GM23338 (cell line): ENCODE measurements around the gene MACIR. TPM values are rescaled to one million over a fixed set of nuclear protein-coding genes. Genes with fewer than 3 reads are reported as not detected.

Experiments used
- ATAC-seq: fragments of 200-7000 bp; cut with Tn5 transposase; 3 replicates; pipeline ENCODE4 v1.9.1; 2020
- DNase-seq: peaks from one replicate; pipeline ENCODE4 v3.0.0-alpha.2; 2015; ENCODE audit warnings: low spot score
- H2AFZ ChIP-seq: fragments of 200-600 bp; sonication (generic); 2 replicates; pipeline ENCODE4 v1.8.0; 2016; ENCODE audit warnings: antibody characterized with exemption, mild to moderate bottlenecking, moderate library complexity
- H3F3A ChIP-seq: fragments of 200-600 bp; sonication (generic); replicated peaks from 2 replicates; pipeline ENCODE4 v1.8.0; 2017; ENCODE audit warnings: antibody characterized with exemption, mixed run types, low read depth
- H3K27ac ChIP-seq: fragments of 200-600 bp; sonication (generic); 2 replicates; pipeline ENCODE4 v1.6.1; 2016; ENCODE audit warnings: low read depth
- H3K27me3 ChIP-seq: fragments of 200-600 bp; sonication (generic); 2 replicates; pipeline ENCODE4 v1.8.0; 2016; ENCODE audit warnings: mild to moderate bottlenecking, mixed run types, moderate library complexity; ENCODE audit not compliant: insufficient read depth
- H3K36me3 ChIP-seq: fragments of 200-600 bp; sonication (generic); 2 replicates; pipeline ENCODE4 v1.8.0; 2016; ENCODE audit warnings: mild to moderate bottlenecking; ENCODE audit not compliant: insufficient read depth
- H3K4me1 ChIP-seq: fragments of 200-600 bp; sonication (generic); 2 replicates; pipeline ENCODE4 v1.8.0; 2016; ENCODE audit warnings: mild to moderate bottlenecking, moderate library complexity; ENCODE audit not compliant: insufficient read depth
- H3K4me2 ChIP-seq: fragments of 200-600 bp; sonication (generic); 2 replicates; pipeline ENCODE4 v1.7.1; 2017; ENCODE audit warnings: mixed run types
- H3K4me3 ChIP-seq: fragments of 200-600 bp; sonication (generic); 2 replicates; pipeline ENCODE4 v1.6.1; 2016; ENCODE audit warnings: mixed run types
- H3K79me2 ChIP-seq: fragments of 200-600 bp; sonication (generic); replicated peaks from 2 replicates; pipeline ENCODE4 v1.8.0; 2017; ENCODE audit warnings: mild to moderate bottlenecking; ENCODE audit not compliant: insufficient read depth
- H3K9me2 ChIP-seq: fragments of 200-600 bp; sonication (generic); 2 replicates; pipeline ENCODE4 v1.8.0; 2017; ENCODE audit not compliant: insufficient read depth
- H4K20me1 ChIP-seq: fragments of 200-600 bp; sonication (generic); replicated peaks from 2 replicates; pipeline ENCODE4 v1.8.0; 2017; ENCODE audit warnings: mild to moderate bottlenecking; ENCODE audit not compliant: insufficient read depth
- H3K27ac Mint-ChIP-seq: 2 replicates; pipeline ENCODE4 v1.8.0; 2020; ENCODE audit warnings: inconsistent platforms, mild to moderate bottlenecking, moderate library complexity, mixed read lengths
- H3K27me3 Mint-ChIP-seq: 3 replicates; pipeline ENCODE4 v1.8.0; 2022; ENCODE audit warnings: low read depth, mild to moderate bottlenecking, moderate library complexity, mixed read lengths, inconsistent platforms; ENCODE audit not compliant: insufficient read depth, poor library complexity
- H3K36me3 Mint-ChIP-seq: 3 replicates; pipeline ENCODE4 v1.8.0; 2021; ENCODE audit warnings: low read depth, mild to moderate bottlenecking, inconsistent platforms, moderate library complexity, mixed read lengths
- H3K4me1 Mint-ChIP-seq: 3 replicates; pipeline ENCODE4 v1.8.0; 2020; ENCODE audit warnings: mild to moderate bottlenecking, inconsistent platforms, mixed read lengths
- H3K4me3 Mint-ChIP-seq: 3 replicates; pipeline ENCODE4 v1.8.0; 2021; ENCODE audit warnings: moderate library complexity, mild to moderate bottlenecking, inconsistent platforms, mixed read lengths
- H3K9me3 Mint-ChIP-seq: 3 replicates; pipeline ENCODE4 v1.8.0; 2020; ENCODE audit warnings: moderate library complexity, mild to moderate bottlenecking, inconsistent platforms, mixed read lengths
- CTCF ChIP-seq, 2 experiments: fragments of 200-600 bp in 1 of 2; sonication (generic) in 1 of 2; conservative IDR thresholded peaks; 2 replicates each; pipeline versions ENCODE4 v1.5.1 to v1.6.1; 2016 to 2017; ENCODE audit warnings: antibody characterized with exemption in 2 of 2, low read depth in 2 of 2, mild to moderate bottlenecking in 2 of 2, moderate library complexity in 1 of 2
- ETS1 ChIP-seq: IDR thresholded peaks from 2 replicates; pipeline ENCODE4 v1.6.1; 2016; ENCODE audit warnings: antibody characterized with exemption
- JUNB ChIP-seq: IDR thresholded peaks from one replicate; pipeline ENCODE4 v1.6.1; 2016; ENCODE audit warnings: antibody characterized with exemption; ENCODE audit not compliant: unreplicated experiment
- NANOG ChIP-seq: IDR thresholded peaks from 2 replicates; pipeline ENCODE4 v1.6.1; 2016; ENCODE audit warnings: antibody characterized with exemption, borderline replicate concordance
- ZNF114 ChIP-seq: fragments of 250-450 bp; sonication (Bioruptor Pico); IDR thresholded peaks from 2 replicates; pipeline ENCODE4 v1.5.0; 2020; ENCODE audit warnings: mild to moderate bottlenecking, moderate library complexity
- ZNF331 ChIP-seq: fragments of 250-450 bp; sonication (Bioruptor Pico); IDR thresholded peaks from 2 replicates; pipeline ENCODE4 v1.5.0; 2020; ENCODE audit warnings: low read depth, mild to moderate bottlenecking, moderate library complexity
- ZNF462 ChIP-seq: fragments of 250-450 bp; sonication (Bioruptor Pico); IDR thresholded peaks from 2 replicates; pipeline ENCODE4 v1.5.0; 2020; ENCODE audit warnings: mild to moderate bottlenecking, moderate library complexity
- polyA plus RNA-seq: library from polyadenylated mRNA; unstranded; fragments of >200 nt; fragmentation: Nextera tagmentation; extraction: Ambion mirVana; gene quantifications from 2 replicates; pipeline ENCODE4 v1.2.1, GENCODE V29; 2016
- total RNA-seq: library from RNA; depleted of rRNA; stranded (reverse); fragments of >200 nt; shearing (Covaris generic); gene quantifications from 2 replicates; pipeline ENCODE4 v1.2.3, GENCODE V29; 2014

The MACIR gene
- total and polyA plus RNA-seq, 2 experiments from 2014 or later = 11.7 to 27.6 TPM

GRCh38 chr5:103262422-103262871 is 3.9 kb downstream of the MACIR start (continued):
- TF ChIP-seq ZNF462 (no peak), ZNF331 (CRISPR knock-in tag) (no peak)

- peaks cover 7% of the 10 kb centered on the region; the same call in 2 of the 3 replicates for H3K36me3 Mint-ChIP-seq
- H3K4me1 Mint-ChIP-seq = peaks cover 42% of the 10 kb centered on the region
- Histone ChIP-seq H3K4me2 (0 out of 2 replicates have a peak overlapping the region, but pooled peaks have one; percentile 18), H2AFZ (no peak overlapping the region), H3F3A (no peaks in the 10 kb centered on the region), H3K36me3 (no peaks in the 10 kb centered on the region), H3K9me2 (no peaks in the 10 kb centered on the region), H3K27ac (no peak overlapping the region), H4K20me1 (peaks cover 19% of the 10 kb centered on the region), H3K4me1 (peaks cover 31% of the 10 kb centered on the region), H3K27me3 (no peaks in the 10 kb centered on the region), H3K79me2 (peaks cover 85% of the 10 kb centered on the region), H3K4me3 (no peak overlapping the region)
- no peak for ATAC-seq
- H3K9me3 Mint-ChIP-seq = no peaks in the 10 kb centered on the region
- no peak overlapping the region for H3K4me3 Mint-ChIP-seq
- peak overlapping the region; percentile 84 for H3K27ac Mint-ChIP-seq
- DNase-seq = no peak
- no peaks in the 10 kb centered on the region for H3K27me3 Mint-ChIP-seq
- TF ChIP-seq ZNF114 (CRISPR knock-in tag) (no peak), JUNB (no peak), CTCF (conservative IDR thresholded peaks at IDR 0.05; ENCODE audit: low read depth in 2 of 2) (no peak), NANOG (no peak), ETS1 (no peak), ZNF462 (no peak)
These were observed 4.5 kb downstream of the MACIR start for GRCh38 chr5:103263054-103263453.
